Esophagus squamous epithelium (tissue), 5 donors: ENCODE measurements around the gene POLL. TPM values are rescaled to one million over a fixed set of nuclear protein-coding genes. Genes with fewer than 3 reads are reported as not detected.

ENCODE experiments used
- DNase-seq: peaks from one replicate; lab custom pipeline; 2025; lab: John Stamatoyannopoulos, UW
- H3K27ac ChIP-seq, 4 donors: fragments of 200-600 bp; sonication (generic); one replicate each; pipeline ENCODE4 v1.5.1; 2016 to 2019; ENCODE audit warnings: mild to moderate bottlenecking in 1 of 4
- H3K27me3 ChIP-seq, 4 donors: fragments of 200-600 bp; sonication (generic); 1 replicate in 3 of 4; 2 replicates in 1 of 4; pipeline versions ENCODE4 v1.5.1 to v1.6.0; 2017 to 2021; ENCODE audit warnings: antibody characterized with exemption in 1 of 4
- H3K36me3 ChIP-seq, 3 donors: fragments of 200-600 bp; sonication (generic); one replicate each; pipeline ENCODE4 v1.5.1; 2016 to 2019
- H3K4me1 ChIP-seq, 3 donors: fragments of 200-600 bp; sonication (generic); one replicate each; pipeline ENCODE4 v1.5.1; 2017 to 2019
- H3K4me3 ChIP-seq, 4 donors: fragments of 200-600 bp; sonication (generic); 1 replicate in 3 of 4; 2 replicates in 1 of 4; pipeline ENCODE4 v1.5.1; 2016 to 2019; ENCODE audit warnings: mild to moderate bottlenecking in 2 of 4, moderate library complexity in 1 of 4
- H3K9me3 ChIP-seq, 3 donors: fragments of 200-600 bp; sonication (generic); one replicate each; pipeline ENCODE4 v1.5.1; 2016 to 2019
- POLR2A ChIP-seq, 4 donors: fragments of 450-650 bp; IDR thresholded peaks; one replicate each; pipeline ENCODE4 v1.6.1; 2017; ENCODE audit warnings: antibody characterized with exemption in 4 of 4, mild to moderate bottlenecking in 4 of 4, moderate library complexity in 3 of 4
- WGBS, 2 donors: methylation state at CpG; one replicate each; pipeline ENCODE4 v1.1.5; 2018; 5-methylcytosine and 5-hydroxymethylcytosine counted together
- intact Hi-C: fragments of 100-400 bp; cut with DNase I; formaldehyde crosslinking; loops from one replicate; pipeline ENCODE4 v1.15.0; 2022
- total RNA-seq, 4 donors: library from RNA; depleted of rRNA; stranded (reverse); fragments of >200 nt; gene quantifications; one replicate each; pipeline ENCODE4 v1.1.0, GENCODE V29; 2016
- TF ChIP-seq, protein P1 (sequence below), 6 experiments: fragments of 450-650 bp in 4 of 6; fragments of 200-600 bp in 2 of 6; sonication (generic) in 2 of 6; IDR thresholded peaks; one replicate each; pipeline ENCODE4 v1.5.1; 2016 to 2019; ENCODE audit warnings: antibody characterized with exemption in 6 of 6, mild to moderate bottlenecking in 4 of 6, moderate library complexity in 4 of 6
- donor health status: DM: yes; HTN: yes; CAD: no.

The POLL gene
- total RNA-seq, 4 donors from 2014 or later: 10.5 to 23.7 (median 15.0) TPM

DNA sequence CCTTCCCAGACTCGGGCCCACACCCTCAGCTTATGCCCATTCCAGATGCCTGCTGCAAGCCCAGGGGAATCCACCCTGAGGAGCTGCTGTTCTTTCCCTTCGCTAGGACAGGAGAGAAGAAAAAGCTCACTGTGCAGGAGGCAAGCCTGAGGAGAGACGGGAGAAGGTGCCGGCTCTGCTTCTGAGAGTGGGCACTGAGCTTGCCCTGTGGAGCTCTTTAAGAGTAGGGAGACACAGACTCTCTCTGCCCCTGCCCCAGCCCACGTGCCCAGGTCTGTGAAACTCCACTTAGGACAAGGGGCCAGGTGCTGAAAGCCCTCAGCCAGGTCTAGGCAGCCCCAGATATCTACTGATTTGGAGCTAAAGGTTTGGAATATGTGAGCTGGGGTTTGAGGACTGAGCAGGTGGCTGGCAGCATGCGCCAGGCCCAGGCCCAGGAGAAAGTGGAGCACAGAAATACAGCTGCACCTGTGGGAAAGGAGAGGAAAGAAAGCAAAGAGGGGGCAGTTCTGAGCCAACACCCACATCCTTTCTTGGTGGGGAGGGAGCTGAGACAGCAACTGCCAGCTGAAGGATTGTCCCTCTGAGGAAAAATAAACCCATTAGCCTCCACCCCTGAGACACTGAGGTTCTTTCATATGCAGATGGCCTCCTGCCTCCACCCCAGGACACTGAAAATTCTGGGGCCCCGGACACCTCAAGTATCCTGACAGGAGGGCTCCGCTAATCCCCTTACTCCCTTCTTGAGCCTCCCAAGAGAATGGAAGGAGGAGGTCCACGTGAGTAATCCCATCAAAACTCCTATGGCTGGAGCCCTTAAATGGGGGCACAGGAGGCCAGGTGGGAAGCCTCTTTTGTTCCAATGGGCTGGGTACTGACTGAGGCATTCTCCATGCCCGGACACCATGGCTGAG is 7.3 kb downstream of the POLL start:
- no peaks in the 10 kb centered on the region for H3K4me1 ChIP-seq
- DNase-seq: no peak
- TF ChIP-seq POLR2A (IDR thresholded peaks at IDR 0.05): no peak
- TF ChIP-seq, protein P1, sequence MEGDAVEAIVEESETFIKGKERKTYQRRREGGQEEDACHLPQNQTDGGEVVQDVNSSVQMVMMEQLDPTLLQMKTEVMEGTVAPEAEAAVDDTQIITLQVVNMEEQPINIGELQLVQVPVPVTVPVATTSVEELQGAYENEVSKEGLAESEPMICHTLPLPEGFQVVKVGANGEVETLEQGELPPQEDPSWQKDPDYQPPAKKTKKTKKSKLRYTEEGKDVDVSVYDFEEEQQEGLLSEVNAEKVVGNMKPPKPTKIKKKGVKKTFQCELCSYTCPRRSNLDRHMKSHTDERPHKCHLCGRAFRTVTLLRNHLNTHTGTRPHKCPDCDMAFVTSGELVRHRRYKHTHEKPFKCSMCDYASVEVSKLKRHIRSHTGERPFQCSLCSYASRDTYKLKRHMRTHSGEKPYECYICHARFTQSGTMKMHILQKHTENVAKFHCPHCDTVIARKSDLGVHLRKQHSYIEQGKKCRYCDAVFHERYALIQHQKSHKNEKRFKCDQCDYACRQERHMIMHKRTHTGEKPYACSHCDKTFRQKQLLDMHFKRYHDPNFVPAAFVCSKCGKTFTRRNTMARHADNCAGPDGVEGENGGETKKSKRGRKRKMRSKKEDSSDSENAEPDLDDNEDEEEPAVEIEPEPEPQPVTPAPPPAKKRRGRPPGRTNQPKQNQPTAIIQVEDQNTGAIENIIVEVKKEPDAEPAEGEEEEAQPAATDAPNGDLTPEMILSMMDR (IDR thresholded peaks at IDR 0.05): no peak
- H3K36me3 ChIP-seq: peaks cover 6 to 91% (median 12%) of the 10 kb centered on the region in 3 donors
- H3K27ac ChIP-seq: no peak overlapping the region
- no peak overlapping the region for H3K4me3 ChIP-seq
- intact Hi-C loops: no loop called here
- no peaks in the 10 kb centered on the region for H3K9me3 ChIP-seq
- WGBS, 2 donors: 72 to 74% methylated on average over 4 to 5 of the region's 10 CpGs
- no peaks in the 10 kb centered on the region for H3K27me3 ChIP-seq

DNA sequence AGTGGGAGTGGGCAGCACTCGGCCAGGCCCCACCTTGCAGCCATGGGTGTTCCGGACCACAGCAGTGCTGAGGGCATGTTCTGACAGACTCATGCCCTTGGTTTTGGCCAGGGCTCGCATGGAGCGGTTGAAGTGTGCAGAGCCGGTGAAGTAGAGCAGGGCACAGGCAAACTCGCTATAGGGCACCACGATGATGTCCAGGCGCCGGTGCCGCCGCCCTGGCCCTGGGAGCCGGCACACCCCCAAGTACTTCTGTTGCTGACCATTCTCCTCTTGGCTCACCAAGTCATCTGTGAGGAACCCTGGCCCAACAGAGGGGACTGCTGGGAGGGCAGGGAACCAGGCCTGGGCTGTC is 8.6 kb downstream of the POLL start:
- Histone ChIP-seq H3K4me1 (no peaks in the 10 kb centered on the region), H3K27ac (no peak overlapping the region), H3K9me3 (no peaks in the 10 kb centered on the region), H3K4me3 (no peak overlapping the region), H3K27me3 (no peaks in the 10 kb centered on the region), H3K36me3 (peaks cover 6 to 78% (median 12%) of the 10 kb centered on the region in 3 donors)
- 76 to 96% methylated on average over 4 to 8 of the region's 12 CpGs for WGBS, 2 donors
- intact Hi-C loops: loop anchor here (10.0 kb wide), 1 partner anchor 285 kb away; no protein-coding TSS in a partner anchor
- DNase-seq: no peak
- no peak for TF ChIP-seq POLR2A (IDR thresholded peaks at IDR 0.05)
- TF ChIP-seq, protein P1 (IDR thresholded peaks at IDR 0.05): no peak

DNA sequence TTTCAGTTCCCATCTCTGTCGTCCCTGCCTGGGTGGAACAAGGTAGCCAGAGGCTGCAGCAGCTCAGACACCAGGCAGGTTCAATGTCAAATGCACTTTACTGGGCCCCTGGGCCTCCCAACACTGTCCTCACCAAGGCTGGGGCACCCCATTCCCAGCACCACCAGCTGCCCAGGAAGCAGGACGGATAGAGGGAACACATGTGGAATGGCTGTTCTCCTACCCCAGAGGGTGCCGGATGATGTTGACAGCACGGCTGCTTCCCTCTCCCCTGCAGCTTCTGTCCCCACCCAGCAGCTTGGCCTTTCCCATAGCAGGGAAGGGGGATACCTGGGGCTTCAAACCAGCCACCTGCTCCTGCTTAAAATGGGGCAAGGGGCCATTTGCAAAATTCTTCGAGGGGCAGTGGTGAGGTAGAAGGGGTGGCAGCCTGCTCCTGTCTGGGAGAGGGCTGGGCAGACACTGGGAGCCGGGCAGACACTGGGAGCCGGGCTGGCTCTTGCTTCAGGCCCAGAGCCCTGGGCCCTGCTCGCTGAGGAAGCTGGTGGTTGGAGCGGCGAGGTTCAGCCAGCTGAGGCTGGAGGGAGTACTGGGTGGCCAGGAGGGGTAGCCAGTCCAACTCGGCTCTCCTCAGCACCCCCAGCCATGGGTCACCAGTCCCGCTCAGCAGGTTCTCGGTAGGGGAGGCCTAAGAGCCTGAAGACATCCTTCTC is 9.1 kb downstream of the POLL start:
- intact Hi-C loops: loop anchor here (10.0 kb wide), 1 partner anchor 284 kb away; no protein-coding TSS in a partner anchor
- H3K4me1 ChIP-seq: no peaks in the 10 kb centered on the region
- H3K27ac ChIP-seq: no peak overlapping the region
- H3K9me3 ChIP-seq: no peaks in the 10 kb centered on the region
- TF ChIP-seq, protein P1 (IDR thresholded peaks at IDR 0.05): no peak
- no peak for TF ChIP-seq POLR2A (IDR thresholded peaks at IDR 0.05)
- DNase-seq: no peak
- no peaks in the 10 kb centered on the region for H3K27me3 ChIP-seq
- no peak overlapping the region for H3K4me3 ChIP-seq
- 94 to 98% methylated on average over 4 to 7 of the region's 13 CpGs for WGBS, 2 donors
- H3K36me3 ChIP-seq: peaks cover 6 to 73% (median 12%) of the 10 kb centered on the region in 3 donors

DNA sequence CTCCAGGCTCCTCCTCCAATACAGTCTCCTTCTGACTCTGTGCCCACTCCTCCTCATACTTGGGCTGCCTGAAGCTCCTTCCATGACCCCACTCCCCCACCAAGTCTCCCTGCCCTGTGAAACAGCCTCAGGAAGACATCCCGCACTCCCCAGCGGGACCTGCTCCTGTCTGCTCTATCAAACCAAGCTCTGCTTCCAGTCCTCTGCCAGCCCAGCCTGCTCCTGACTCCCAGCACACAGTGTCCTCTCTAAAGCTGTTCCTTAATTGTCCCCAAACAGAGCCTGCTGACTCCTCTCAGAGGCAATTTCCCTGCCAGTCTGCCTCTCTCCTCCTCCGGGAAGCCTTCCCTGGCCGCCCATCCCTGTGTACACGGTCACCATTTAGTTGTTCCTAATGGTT is 9.9 kb downstream of the POLL start:
- intact Hi-C loops: loop anchor here (10.0 kb wide), 1 partner anchor 283 kb away; no protein-coding TSS in a partner anchor
- no peak for TF ChIP-seq POLR2A (IDR thresholded peaks at IDR 0.05)
- TF ChIP-seq, protein P1 (IDR thresholded peaks at IDR 0.05): no peak
- Histone ChIP-seq H3K4me3 (no peak overlapping the region), H3K27ac (no peak overlapping the region), H3K4me1 (no peaks in the 10 kb centered on the region), H3K9me3 (peaks cover 0 to 3% (median 0%) of the 10 kb centered on the region in 3 donors), H3K36me3 (peaks cover 6 to 65% (median 12%) of the 10 kb centered on the region in 3 donors), H3K27me3 (no peaks in the 10 kb centered on the region)
- DNase-seq: no peak
- WGBS, 2 donors: 76 to 81% methylated on average over 5 of the region's 5 CpGs
